K562 treated with DMSO at 1 percent for 12 hours (cell line): ENCODE data around the gene SCARF1. TPM values are rescaled to one million over a fixed set of nuclear protein-coding genes. Genes with fewer than 3 reads are reported as not detected.

Source experiments
- total RNA-seq: library from RNA; unstranded; fragments of 300-600 nt; gene quantifications from 2 replicates; pipeline ENCODE4 v1.2.3, GENCODE V29; 2022; ENCODE audit not compliant: insufficient read depth

The SCARF1 gene, protein sequence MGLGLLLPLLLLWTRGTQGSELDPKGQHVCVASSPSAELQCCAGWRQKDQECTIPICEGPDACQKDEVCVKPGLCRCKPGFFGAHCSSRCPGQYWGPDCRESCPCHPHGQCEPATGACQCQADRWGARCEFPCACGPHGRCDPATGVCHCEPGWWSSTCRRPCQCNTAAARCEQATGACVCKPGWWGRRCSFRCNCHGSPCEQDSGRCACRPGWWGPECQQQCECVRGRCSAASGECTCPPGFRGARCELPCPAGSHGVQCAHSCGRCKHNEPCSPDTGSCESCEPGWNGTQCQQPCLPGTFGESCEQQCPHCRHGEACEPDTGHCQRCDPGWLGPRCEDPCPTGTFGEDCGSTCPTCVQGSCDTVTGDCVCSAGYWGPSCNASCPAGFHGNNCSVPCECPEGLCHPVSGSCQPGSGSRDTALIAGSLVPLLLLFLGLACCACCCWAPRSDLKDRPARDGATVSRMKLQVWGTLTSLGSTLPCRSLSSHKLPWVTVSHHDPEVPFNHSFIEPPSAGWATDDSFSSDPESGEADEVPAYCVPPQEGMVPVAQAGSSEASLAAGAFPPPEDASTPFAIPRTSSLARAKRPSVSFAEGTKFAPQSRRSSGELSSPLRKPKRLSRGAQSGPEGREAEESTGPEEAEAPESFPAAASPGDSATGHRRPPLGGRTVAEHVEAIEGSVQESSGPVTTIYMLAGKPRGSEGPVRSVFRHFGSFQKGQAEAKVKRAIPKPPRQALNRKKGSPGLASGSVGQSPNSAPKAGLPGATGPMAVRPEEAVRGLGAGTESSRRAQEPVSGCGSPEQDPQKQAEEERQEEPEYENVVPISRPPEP
- 3.1 and 4.3 TPM in 2 replicates for total RNA-seq

GRCh38 chr17:1645207-1646171, at the start of gene SCARF1:
TSS of gene SCARF1 (minus strand) at chr17:1645732. CDS start at chr17:1645697, 35 bp downstream.

GRCh38 chr17:1684378-1685189, 39.1 kb upstream of the SCARF1 start, which contains the start of gene PRPF8:
TSS of gene PRPF8 (minus strand) at chr17:1684867. CDS start at chr17:1684571, 296 bp downstream.

DNA sequence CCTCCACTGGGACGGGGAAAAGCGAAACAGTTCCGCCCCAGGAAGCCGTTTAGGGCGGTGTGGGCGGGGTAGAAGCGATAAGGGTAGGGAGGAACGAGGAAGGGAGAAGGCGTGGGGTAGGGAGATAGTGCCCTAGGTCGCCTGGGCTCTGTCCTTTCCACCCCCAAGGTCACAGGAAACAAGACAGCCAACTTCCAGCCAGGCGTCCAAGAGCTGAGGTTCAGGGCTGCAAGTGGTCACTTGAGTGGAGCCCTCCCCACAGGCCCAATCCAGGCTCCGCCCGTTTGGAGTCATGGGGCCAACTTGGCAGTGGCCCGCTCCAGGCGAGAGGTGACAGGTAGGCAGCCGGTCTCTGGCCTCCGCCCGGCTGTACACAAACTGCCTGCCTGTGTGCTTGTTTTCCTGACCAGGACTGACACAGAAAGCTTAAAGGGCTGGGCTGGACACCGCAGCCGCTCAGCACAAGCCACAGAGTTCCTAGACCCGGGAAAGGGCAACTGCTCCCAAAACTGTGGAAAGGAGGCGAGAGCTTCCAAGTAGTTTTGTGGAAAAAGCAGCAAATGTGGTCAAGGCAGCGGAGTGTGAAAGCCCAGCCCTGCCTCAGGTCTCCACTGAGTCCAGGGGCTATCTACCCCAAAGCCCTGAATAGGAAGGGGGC, 4.4 kb upstream of the SCARF1 start, which contains the start of gene RILP:
Gene RILP (minus strand): TSS at position 23 of the 658 bp plus-strand sequence. CDS start 62 bp downstream, outside the sequence.

GRCh38 chr17:1627982-1628855, 17.3 kb downstream of the SCARF1 start, which contains the start of gene SLC43A2:
TSS of gene SLC43A2 (minus strand) at chr17:1628834. CDS start at chr17:1627874, 960 bp downstream.

Other genes starting within 250 kb of the SCARF1 start
- gene YWHAE, start 245.5 kb downstream of the SCARF1 start, total RNA-seq = 149 and 227 TPM in 2 replicates
- 12.9 and 28.0 TPM in 2 replicates for gene CRK, start 189.5 kb downstream of the SCARF1 start, total RNA-seq
- 13.4 and 33.3 TPM in 2 replicates for gene MYO1C, start 153.0 kb downstream of the SCARF1 start, total RNA-seq
- gene INPP5K, start 129.1 kb downstream of the SCARF1 start, total RNA-seq = 29.7 and 35.1 TPM in 2 replicates
- 17.3 and 40.3 TPM in 2 replicates for gene PITPNA, start 82.9 kb downstream of the SCARF1 start, total RNA-seq
- 3.5 and 3.6 TPM in 2 replicates for gene SLC43A2, start 16.9 kb downstream of the SCARF1 start, total RNA-seq
- gene RILP, start 4.1 kb upstream of the SCARF1 start, total RNA-seq = 36.3 and 50.8 TPM in 2 replicates
- gene PRPF8, start 39.1 kb upstream of the SCARF1 start, total RNA-seq = 71.5 and 159 TPM in 2 replicates
- gene TLCD2, start 64.6 kb upstream of the SCARF1 start, total RNA-seq = 0.90 and 1.8 TPM in 2 replicates
- gene WDR81, start 79.0 kb upstream of the SCARF1 start, total RNA-seq = 11.0 and 19.9 TPM in 2 replicates
- not detected in 2 replicates for gene SERPINF2, start 97.1 kb upstream of the SCARF1 start, total RNA-seq
- gene SERPINF1, start 116.3 kb upstream of the SCARF1 start, total RNA-seq = 58.4 and 68.3 TPM in 2 replicates
- 4.2 and 14.3 TPM in 2 replicates for gene SMYD4, start 184.2 kb upstream of the SCARF1 start, total RNA-seq
- 32.9 and 59.2 TPM in 2 replicates for gene RPA1, start 184.3 kb upstream of the SCARF1 start, total RNA-seq